Naive B cell (primary cell): ENCODE data around the gene SLC34A3. TPM values are rescaled to one million over a fixed set of nuclear protein-coding genes. Genes with fewer than 3 reads are reported as not detected.

Experiments used
- ATAC-seq, 2 donors: fragments of 150-1000 bp; cut with Tn5 transposase; 2 replicates each; pipeline ENCODE4 v1.10.0; 2021; ENCODE audit warnings: low read depth in 2 of 2, mild to moderate bottlenecking in 2 of 2, moderate library complexity in 2 of 2
- DNase-seq: peaks from one replicate; pipeline ENCODE4 v3.0.0; 2022
- H3K27ac Mint-ChIP-seq, 6 donors: one replicate each; pipeline ENCODE4 v1.8.0; 2020 to 2022; ENCODE audit warnings: mild to moderate bottlenecking in 6 of 6, mixed read lengths in 6 of 6, moderate library complexity in 5 of 6, inconsistent platforms in 2 of 6
- H3K27me3 Mint-ChIP-seq, 3 donors: one replicate each; pipeline ENCODE4 v1.8.0; 2021 to 2022; ENCODE audit warnings: mixed read lengths in 3 of 3, mild to moderate bottlenecking in 1 of 3
- H3K36me3 Mint-ChIP-seq, 2 donors: one replicate each; pipeline ENCODE4 v1.8.0; 2020 to 2022; ENCODE audit warnings: mixed read lengths in 2 of 2, inconsistent platforms in 1 of 2, mild to moderate bottlenecking in 1 of 2
- H3K4me1 Mint-ChIP-seq, 3 donors: one replicate each; pipeline ENCODE4 v1.8.0; 2020 to 2022; ENCODE audit warnings: mixed read lengths in 3 of 3, inconsistent platforms in 1 of 3, mild to moderate bottlenecking in 1 of 3, moderate library complexity in 1 of 3
- H3K4me3 Mint-ChIP-seq, 8 donors: one replicate each; pipeline ENCODE4 v1.8.0; 2020 to 2022; ENCODE audit warnings: mild to moderate bottlenecking in 8 of 8, mixed read lengths in 8 of 8, moderate library complexity in 8 of 8, inconsistent platforms in 2 of 8
- H3K9me3 Mint-ChIP-seq, 7 donors: one replicate each; pipeline ENCODE4 v1.8.0; 2020 to 2022; ENCODE audit warnings: mixed read lengths in 7 of 7, mild to moderate bottlenecking in 5 of 7, inconsistent platforms in 2 of 7, moderate library complexity in 1 of 7
- polyA plus RNA-seq, 6 donors: library from polyadenylated mRNA; unstranded; fragments of 300-500 nt; fragmentation: Illumina TruSeq; gene quantifications; one replicate each; pipeline ENCODE4 v1.2.3, GENCODE V29; 2021; ENCODE audit warnings: low read depth in 6 of 6

SLC34A3 gene
- not detected for polyA plus RNA-seq

DNA sequence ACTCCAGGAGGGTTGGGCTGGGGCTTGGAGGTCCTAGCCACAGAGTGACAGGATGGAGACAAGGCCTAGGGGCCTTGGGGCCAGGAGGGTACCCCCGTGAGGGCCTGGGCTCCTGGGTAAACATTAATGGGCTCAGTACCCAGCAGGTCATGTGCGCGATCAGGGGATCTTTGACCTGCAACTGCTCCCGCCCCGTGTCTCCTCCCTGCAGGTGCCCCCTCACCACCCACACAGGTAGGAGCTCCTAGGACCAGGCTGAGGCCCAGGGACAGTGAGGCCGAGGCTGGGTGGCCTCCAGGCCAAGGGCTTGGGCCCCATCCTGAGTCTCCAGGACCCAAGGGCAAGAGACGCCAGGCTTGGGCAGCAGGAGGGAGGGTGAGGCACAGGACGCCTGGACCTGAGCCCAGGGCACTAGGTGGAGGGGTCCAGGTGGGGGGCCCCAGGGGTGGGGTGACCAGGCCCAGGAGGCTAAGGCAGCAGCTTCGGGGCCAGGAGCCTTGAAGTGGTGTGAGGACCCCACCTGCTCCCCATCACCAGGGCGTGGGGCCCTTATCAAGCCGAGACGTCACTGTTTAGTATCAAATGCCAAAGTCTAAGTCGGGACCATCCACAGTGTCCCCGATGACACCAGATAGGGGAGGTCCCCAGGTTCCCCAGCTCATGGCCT lies at the start of gene SLC34A3:
Gene SLC34A3, plus strand, starts transcription at position 197 of the 667 bp plus-strand sequence. CDS start 802 bp downstream, outside the sequence.
- DNase-seq (no peak), ATAC-seq (no peak)
- Mint-ChIP-seq H3K27ac (peak within 1 kb of the TSS in 1 of 6 donors; percentile 81), H3K27me3 (peaks cover 0 to 23% (median 8%) of the 10 kb centered on the region in 3 donors), H3K9me3 (peaks cover 0 to 2% (median 0%) of the 10 kb centered on the region in 7 donors), H3K4me1 (peaks cover 14 to 19% (median 14%) of the 10 kb centered on the region in 3 donors), H3K4me3 (no peak within 1 kb of the TSS), H3K36me3 (no peaks in the 10 kb centered on the region)

DNA sequence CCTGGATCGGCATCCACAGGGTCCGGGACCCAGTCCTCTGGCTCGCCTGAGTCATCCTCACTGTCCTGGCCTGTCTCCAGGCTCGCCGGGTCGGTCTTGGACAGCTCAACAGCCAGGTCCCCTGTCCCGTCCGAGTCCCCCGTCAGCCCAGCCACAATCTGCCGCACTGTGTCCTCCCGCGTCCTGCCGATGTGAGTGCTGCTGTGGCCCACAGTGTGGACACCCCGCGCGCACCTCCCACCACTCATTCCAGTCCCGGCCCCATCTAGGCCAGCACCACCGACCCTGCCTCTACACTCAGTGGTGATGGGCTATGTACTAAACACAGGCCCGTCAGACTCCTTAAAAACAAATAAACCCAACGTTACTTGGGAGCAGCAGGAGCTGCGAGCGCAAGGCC lies 49.0 kb upstream of the SLC34A3 start:
- H3K27ac Mint-ChIP-seq = no peak overlapping the region
- H3K4me3 Mint-ChIP-seq = peak overlapping the region in 1 of 8 donors; percentile 33
- no peaks in the 10 kb centered on the region for H3K9me3 Mint-ChIP-seq
- peaks cover 10 to 15% (median 13%) of the 10 kb centered on the region in 3 donors for H3K4me1 Mint-ChIP-seq
- H3K36me3 Mint-ChIP-seq = peaks cover 0 to 13% of the 10 kb centered on the region in 2 donors
- H3K27me3 Mint-ChIP-seq = no peaks in the 10 kb centered on the region
- ATAC-seq = no peak
- DNase-seq = no peak

DNA sequence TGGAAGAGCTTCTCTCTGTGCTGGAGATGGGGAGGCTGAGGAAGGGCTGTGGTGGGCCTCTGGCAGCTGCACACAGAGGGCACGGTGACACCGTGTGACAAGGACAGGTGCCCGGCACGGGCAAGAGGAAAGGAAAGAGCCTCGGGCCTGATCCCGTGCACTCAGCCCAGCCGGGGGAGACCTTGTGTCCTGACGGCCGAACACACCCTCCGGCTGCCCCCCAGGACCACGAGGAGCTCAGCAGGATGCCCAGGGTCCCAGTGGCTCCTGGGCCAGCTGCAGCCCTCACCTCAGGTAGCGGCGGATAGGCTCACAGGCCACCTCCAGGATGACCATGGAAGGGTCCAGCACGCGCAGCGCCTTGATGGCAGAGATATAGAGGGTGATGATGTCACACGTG lies 47.9 kb upstream of the SLC34A3 start:
- Mint-ChIP-seq H3K9me3 (no peaks in the 10 kb centered on the region), H3K27ac (no peak overlapping the region), H3K4me1 (peaks cover 20 to 26% (median 25%) of the 10 kb centered on the region in 3 donors), H3K4me3 (peak overlapping the region in 1 of 8 donors; percentile 38), H3K27me3 (no peaks in the 10 kb centered on the region), H3K36me3 (peaks cover 0 to 13% of the 10 kb centered on the region in 2 donors)
- no peak for DNase-seq
- ATAC-seq = no peak

DNA sequence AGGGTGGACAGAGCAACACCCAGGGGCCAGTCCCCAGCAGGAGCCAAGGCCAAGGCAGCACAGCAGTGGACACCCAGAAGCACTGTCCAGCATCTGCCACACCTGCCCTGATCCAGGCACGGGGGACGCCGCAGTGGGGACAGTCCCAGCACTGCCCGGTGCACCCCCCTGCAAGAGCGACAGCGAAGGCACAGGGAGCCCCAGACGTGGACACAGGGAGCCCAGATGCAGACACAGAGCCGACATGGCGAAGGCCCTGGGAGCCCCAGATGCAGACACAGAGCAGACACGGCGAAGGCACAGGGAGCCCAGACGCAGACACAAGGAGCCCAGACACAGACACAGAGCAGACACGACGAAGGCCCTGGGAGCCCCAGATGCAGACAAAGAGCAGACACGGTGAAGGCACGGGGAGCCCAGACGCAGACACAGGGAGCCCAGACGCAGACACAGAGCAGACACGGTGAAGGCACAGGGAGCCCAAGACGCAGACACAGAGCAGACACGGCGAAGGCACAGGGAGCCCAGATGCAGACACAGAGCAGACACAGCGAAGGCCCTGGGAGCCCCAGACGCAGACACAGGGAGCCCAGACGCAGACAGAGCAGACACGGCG lies 46.6 kb upstream of the SLC34A3 start:
- peak overlapping the region in 5 of 8 donors; percentile 15 to 70 (median 38) for H3K4me3 Mint-ChIP-seq
- peaks cover 27 to 30% (median 29%) of the 10 kb centered on the region in 3 donors for H3K4me1 Mint-ChIP-seq
- peaks cover 0 to 13% of the 10 kb centered on the region in 2 donors for H3K36me3 Mint-ChIP-seq
- DNase-seq = no peak
- no peaks in the 10 kb centered on the region for H3K27me3 Mint-ChIP-seq
- no peaks in the 10 kb centered on the region for H3K9me3 Mint-ChIP-seq
- H3K27ac Mint-ChIP-seq = peak overlapping the region in 2 of 6 donors; percentile 16 to 22
- ATAC-seq = no peak

DNA sequence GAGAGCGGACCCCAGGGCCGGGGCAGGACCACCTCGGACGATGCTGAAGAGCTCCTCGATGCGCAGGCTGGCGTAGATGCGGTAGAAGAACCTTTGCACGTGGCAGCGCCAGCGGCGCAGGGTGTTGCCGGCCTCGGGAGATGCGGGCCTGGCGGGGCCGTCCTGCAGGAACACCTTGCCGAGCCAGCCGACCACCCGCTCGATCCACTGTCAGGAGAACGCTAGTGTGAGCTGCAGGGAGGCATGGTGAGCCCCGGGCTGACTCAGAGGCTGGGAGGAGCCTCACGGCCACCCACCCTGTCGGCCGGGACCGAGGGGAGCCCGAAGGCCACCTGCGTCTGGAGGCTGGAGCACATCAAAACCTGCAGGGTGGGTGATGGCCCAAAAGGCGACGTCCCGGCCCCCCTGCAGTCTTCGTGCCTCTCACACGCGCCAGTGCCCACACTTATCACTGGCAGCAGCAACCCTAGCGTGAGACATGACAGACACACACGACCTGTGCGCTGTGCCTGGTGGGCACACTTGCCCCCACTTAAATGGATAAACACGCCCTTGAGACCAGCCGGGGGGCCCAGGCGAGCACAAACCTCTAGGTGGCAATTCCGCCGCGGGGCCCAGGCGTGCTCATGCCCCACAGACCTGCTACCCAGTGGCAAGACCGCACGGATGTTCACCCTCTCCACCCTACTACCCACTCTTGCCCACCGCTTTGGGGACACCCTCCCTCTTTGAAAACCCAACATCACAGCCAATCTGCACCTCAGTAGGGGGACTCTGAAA lies 45.6 kb upstream of the SLC34A3 start:
- Mint-ChIP-seq H3K9me3 (no peaks in the 10 kb centered on the region), H3K27me3 (no peaks in the 10 kb centered on the region), H3K36me3 (peaks cover 0 to 13% of the 10 kb centered on the region in 2 donors), H3K4me1 (peaks cover 28 to 38% (median 36%) of the 10 kb centered on the region in 3 donors), H3K27ac (peak overlapping the region in 1 of 6 donors; percentile 26), H3K4me3 (peak overlapping the region in 2 of 8 donors; percentile 33 to 60)
- no peak for DNase-seq
- ATAC-seq = no peak

DNA sequence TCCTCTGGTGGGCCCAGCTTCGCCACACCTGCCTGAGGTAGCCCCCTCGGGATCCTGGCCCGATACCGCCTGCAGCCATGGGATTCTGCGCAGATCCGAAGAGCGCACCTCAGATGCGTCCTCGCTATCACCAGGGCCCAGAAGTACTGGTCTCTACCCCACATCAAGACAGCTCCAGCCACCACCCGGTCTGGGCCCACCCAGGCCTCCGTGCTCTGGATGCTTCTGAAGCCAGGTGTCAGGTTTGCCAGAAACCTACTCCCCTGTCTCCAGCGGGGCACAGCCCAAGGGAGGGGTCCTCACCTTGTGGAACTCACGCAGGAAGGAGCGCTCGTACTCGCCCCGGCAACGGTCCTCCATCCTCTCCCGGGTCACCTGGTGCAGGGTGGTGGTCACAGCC lies 44.8 kb upstream of the SLC34A3 start:
- Mint-ChIP-seq H3K4me3 (peak overlapping the region in 5 of 8 donors; percentile 25 to 95 (median 47)), H3K36me3 (peaks cover 0 to 13% of the 10 kb centered on the region in 2 donors), H3K27ac (no peak overlapping the region), H3K4me1 (peaks cover 28 to 43% (median 38%) of the 10 kb centered on the region in 3 donors), H3K9me3 (no peaks in the 10 kb centered on the region), H3K27me3 (no peaks in the 10 kb centered on the region)
- ATAC-seq = no peak
- DNase-seq = no peak

DNA sequence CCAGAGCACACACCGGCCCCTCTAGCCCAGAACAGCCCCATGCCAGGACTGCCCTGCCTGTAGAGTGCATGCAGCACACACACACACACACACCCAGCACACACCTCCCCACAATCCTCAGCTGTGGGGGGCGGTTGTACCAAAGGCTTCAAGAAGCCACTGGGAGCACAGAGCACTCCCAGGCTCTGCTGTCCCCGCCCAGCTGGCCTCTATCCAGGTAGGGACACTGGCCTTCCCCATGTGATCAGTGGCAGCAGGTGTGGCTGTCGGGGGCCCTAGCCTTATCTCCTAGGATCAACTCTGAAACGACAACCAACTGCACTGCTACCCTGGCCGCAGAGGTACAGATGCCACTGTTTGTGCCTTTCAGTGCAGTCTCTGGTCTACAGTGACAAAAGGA lies 44.3 kb upstream of the SLC34A3 start:
- peak overlapping the region; percentile 19 to 96 (median 92) for H3K4me3 Mint-ChIP-seq
- DNase-seq (no peak), ATAC-seq (no peak)
- peaks cover 28 to 47% (median 40%) of the 10 kb centered on the region in 3 donors for H3K4me1 Mint-ChIP-seq
- peak overlapping the region in 1 of 6 donors; percentile 60 for H3K27ac Mint-ChIP-seq
- no peaks in the 10 kb centered on the region for H3K9me3 Mint-ChIP-seq
- H3K36me3 Mint-ChIP-seq = peaks cover 0 to 13% of the 10 kb centered on the region in 2 donors
- H3K27me3 Mint-ChIP-seq = no peaks in the 10 kb centered on the region

DNA sequence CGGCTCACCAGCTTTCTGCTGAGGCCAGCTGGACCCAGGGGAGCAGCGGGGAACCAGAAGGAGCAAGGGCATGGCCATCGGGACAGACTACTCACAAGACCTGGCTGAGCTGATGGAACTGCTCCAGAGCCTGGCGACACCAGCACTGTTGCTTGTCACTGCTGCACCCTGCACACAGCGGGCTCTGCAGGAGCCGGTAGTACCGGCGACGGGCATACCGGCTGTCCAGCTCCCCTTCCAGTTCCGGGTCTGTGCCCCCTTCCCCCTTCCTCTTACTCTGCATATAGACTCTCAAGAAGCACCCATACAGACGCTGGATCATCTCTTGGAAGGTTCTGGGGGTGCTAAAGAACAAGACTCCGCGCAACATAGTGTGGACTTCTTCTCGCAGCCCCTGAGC lies 43.3 kb upstream of the SLC34A3 start:
- Mint-ChIP-seq H3K4me3 (peak overlapping the region; percentile 92 to 96 (median 94)), H3K9me3 (no peaks in the 10 kb centered on the region), H3K4me1 (peaks cover 28 to 47% (median 40%) of the 10 kb centered on the region in 3 donors), H3K27me3 (no peaks in the 10 kb centered on the region), H3K27ac (peak overlapping the region; percentile 94 to 99 (median 96)), H3K36me3 (peaks cover 0 to 13% of the 10 kb centered on the region in 2 donors)
- DNase-seq (no peak), ATAC-seq (no peak)

DNA sequence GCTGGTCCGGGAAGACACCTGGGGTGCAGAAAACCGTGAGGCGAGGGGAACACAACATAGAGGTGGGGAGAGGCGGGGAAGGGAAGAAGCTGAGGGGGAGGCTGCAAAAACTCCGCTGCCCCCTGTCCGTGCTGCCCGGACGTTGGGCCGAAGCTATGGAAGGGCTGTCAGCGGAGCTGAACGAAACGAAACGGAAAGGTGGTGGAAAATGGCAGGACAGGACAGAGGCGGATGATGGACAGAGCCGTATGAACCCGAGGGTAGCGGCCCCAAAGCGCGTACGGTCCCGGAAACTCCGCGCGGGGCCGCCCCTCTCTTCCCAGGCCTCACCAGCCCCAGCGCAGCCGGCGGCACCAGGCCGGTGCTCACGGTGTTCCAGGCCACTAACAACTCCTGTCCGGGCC lies 42.6 kb upstream of the SLC34A3 start:
- Mint-ChIP-seq H3K9me3 (no peaks in the 10 kb centered on the region), H3K27me3 (no peaks in the 10 kb centered on the region), H3K36me3 (peaks cover 0 to 13% of the 10 kb centered on the region in 2 donors), H3K4me1 (peaks cover 28 to 47% (median 40%) of the 10 kb centered on the region in 3 donors), H3K4me3 (peak overlapping the region; percentile 92 to 96 (median 94)), H3K27ac (peak overlapping the region; percentile 94 to 99 (median 96))
- ATAC-seq = peak; percentile 7 to 10
- no peak for DNase-seq

DNA sequence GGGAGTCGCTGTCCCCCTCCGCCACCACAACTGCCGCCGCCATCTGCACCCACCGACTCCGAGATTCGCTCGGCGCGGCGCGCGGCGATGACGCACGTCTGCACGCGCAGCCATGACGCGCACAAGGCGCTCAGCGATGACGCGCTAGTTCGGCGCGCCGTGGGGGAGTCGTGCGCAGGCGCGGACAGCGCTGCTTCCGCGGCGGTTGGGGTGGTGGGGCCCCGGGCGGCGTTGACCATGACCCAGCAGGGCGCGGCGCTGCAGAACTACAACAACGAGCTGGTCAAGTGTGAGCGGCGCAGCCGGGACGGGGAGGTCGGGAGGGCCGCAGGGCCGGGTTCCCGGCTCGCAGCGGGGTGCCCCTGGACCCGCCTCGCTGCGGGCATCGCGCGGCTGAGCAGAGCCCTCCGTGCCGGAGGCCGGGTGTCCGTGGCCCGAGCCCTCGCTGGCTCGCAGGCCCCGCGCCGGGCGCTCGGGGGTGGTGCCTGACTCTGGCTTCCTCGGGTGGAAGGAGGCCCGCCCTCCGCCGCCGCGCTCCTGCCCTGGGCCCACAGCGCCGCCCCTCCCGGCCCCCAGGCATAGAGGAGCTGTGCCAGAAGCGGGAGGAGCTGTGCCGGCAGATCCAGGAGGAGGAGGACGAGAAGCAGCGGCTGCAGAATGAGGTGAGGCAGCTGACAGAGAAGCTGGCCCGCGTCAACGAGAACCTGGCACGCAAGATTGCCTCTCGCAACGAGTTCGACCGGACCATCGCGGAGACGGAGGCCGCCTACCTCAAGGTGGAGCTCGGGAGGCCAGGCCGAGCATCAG lies 42.0 kb upstream of the SLC34A3 start, which contains the start of the genes ANAPC2 and SSNA1:
Gene ANAPC2, minus strand, starts transcription at position 71 of the 807 bp plus-strand sequence. Its CDS starts 28 bp downstream, at position 43.
Gene SSNA1, plus strand, starts transcription at position 187 of the 807 bp plus-strand sequence. Its CDS starts 51 bp downstream, at position 238.
- peaks cover 0 to 8% of the 10 kb centered on the region in 2 donors for H3K36me3 Mint-ChIP-seq
- ATAC-seq (peak; percentile 80 to 81), DNase-seq (peak; percentile 93)
- H3K4me3 Mint-ChIP-seq = peak within 1 kb of the TSS; percentile 92 to 96 (median 94)
- H3K9me3 Mint-ChIP-seq = no peaks in the 10 kb centered on the region
- H3K4me1 Mint-ChIP-seq = peaks cover 28 to 47% (median 40%) of the 10 kb centered on the region in 3 donors
- H3K27ac Mint-ChIP-seq = peak within 1 kb of the TSS; percentile 94 to 99 (median 97)
- H3K27me3 Mint-ChIP-seq = no peaks in the 10 kb centered on the region

DNA sequence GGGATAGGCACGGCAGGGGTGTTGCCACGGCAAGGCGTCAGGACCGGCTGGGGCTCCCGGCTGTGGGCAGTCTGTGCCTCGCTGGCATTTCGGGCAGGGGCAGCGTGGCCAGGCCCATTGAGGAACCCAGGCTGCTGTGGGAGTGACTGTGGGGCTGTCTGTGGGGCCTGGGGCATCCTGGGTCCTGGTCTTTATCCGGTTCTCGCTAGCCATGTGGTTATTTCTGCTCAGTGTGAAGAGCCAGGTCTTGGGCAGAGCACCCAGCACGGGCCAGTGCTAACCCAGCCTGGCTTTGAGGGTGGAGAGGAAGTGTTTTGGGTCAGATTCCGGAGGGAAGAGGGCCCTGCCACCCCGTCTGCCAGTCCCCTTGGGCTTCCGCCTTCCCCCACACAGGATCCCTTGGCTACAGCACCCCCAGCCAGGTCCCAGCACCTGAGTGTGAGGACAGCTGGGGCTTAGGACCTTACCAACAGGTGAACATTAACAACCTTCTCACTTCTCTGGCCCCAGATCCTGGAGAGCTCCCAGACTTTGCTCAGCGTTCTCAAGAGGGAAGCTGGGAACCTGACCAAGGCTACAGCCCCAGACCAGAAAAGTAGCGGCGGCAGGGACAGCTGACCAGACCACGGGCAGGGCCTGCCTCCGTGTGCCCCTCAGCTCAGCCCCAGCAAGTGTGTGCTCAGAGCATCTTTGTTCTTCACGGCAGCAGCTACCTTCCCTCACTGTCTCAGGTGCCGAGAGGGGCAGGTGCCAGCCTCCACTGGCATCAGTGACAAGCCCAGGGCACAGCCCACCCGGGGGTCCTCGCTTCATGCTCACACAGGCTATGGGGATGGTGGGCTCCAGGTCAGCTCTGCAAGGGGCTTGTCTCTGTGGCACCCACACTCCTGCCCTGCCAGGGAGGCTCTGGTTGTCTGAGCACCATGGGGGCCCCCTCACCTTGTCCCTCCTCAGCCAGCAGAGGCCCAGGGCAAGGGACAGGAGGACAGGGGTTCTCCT lies 41.1 kb upstream of the SLC34A3 start:
- no peak for DNase-seq
- peak overlapping the region; percentile 90 to 96 (median 92) for H3K4me3 Mint-ChIP-seq
- no peaks in the 10 kb centered on the region for H3K27me3 Mint-ChIP-seq
- ATAC-seq = no peak
- H3K4me1 Mint-ChIP-seq = peaks cover 23 to 40% (median 39%) of the 10 kb centered on the region in 3 donors
- no peaks in the 10 kb centered on the region for H3K9me3 Mint-ChIP-seq
- H3K36me3 Mint-ChIP-seq = no peaks in the 10 kb centered on the region
- H3K27ac Mint-ChIP-seq = peak overlapping the region; percentile 88 to 99 (median 94)
